ENCODE data around the gene STARD3NL.
"Not testable (repeated sequence)": the region's sequence is repeated elsewhere in the genome, so short reads cannot be mapped to it uniquely, and the experiment has no call there.

STARD3NL gene

GRCh38 chr7:38178004-38178694 is at the start of gene STARD3NL:
Gene STARD3NL, plus strand, starts transcription at chr7:38178245. Its CDS starts 29,260 bp downstream, at chr7:38207505.
- peak; percentile 100 for DNase-seq (ENCODE audit: low read depth)

- no peak for DNase-seq (ENCODE audit: low read depth)
Observed at GRCh38 chr7:38129162-38129561, 48.9 kb upstream of the STARD3NL start.

GRCh38 chr7:38129579-38129978 is 48.5 kb upstream of the STARD3NL start:
- DNase-seq (ENCODE audit: low read depth): no peak

DNA sequence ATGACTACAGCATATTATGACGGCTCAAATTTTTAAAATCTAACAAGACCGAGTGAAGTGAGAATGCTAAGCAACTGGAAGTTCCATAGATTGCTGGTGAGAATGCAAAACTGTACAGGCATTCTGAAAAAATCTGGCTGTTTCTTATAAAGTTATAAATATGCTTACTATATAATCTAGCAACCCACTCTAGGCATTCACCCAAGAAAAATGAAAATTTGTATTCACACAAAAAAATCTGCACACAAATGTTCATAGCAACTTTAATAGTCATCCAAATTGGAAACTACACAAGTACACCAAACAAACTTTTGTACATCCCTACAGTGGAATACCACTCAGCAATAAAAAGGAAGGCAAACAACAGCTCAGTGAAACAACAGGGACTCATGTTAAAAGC is 39.9 kb upstream of the STARD3NL start:
- no peak for DNase-seq (ENCODE audit: low read depth)

DNA sequence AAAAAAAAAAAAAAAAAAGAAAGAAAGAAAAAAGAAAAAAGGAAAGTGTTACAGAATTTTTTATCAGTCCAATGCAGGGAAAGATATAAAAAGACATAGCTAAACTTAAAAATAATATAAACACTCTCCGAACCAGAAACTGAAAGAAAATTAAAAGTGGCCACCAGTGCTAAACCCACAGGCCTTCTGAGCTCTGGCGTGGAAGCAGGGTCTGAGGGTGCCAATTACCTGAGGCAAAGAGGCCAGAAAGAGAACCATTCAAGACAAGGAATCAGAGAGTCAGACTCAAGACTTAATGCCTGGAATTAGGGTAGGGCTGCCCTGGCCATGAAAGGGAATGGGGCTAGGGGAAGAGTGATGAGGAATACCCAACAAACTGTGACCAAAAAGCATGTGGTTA is 36.9 kb upstream of the STARD3NL start:
- no peak for DNase-seq (ENCODE audit: low read depth)

GRCh38 chr7:38142736-38143135 is 35.3 kb upstream of the STARD3NL start:
- no peak for DNase-seq (ENCODE audit: low read depth)

DNA sequence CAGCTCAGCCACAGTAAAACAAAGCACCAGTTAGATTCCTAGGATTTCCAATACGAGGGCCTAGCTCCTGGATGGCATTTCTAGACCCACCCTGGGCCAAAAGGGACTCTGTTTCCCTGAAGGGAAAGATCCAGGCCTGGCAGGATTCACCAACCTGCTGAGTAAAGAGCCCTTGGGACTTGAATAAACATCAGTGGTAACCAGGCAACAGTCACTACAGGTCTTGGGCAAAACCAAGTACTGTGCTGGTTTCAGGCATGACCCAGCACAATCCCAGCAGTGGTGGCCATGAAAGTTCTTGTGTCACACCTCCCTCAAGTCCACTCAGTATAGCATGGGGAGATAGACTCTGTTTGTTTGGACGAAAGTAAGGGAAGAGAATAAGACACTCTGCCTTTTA is 31.0 kb upstream of the STARD3NL start:
- no peak for DNase-seq (ENCODE audit: low read depth)

DNA sequence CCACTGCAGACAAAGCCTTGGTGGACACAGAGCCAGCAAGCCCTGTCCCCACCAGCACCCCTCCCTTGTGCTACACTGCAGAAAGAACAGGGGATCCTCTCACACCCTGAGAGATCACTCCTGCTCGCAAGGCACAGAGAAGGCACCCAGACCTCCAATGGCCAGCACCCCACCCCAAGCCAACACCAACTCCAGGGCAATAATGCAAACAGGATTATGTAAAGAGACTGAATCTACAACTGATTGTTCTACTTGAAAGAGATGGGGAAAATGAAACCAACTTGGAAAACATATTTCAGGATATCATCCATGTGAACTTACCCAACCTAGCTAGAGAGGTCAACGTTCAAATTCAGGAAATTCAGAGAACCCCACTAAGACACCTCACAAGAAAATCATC is 26.5 kb upstream of the STARD3NL start:
- no peak for DNase-seq (ENCODE audit: low read depth)

DNA sequence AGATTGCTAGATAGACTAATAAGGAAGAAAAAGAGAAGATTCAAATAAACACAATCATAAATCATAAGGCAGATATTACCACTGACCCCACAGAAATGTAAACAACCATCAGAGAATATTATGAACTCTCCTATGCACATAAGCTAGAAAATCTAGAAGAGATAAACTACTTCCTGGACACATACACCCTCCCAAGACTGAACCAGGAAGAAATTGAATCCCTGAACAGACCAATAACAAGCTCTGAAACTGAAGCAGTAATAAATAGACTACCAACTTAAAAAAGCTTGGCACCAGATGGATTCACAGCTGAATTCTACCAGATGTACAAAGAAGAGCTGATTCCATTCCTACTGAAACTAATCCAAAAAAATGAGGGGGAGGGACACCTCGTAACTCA is 24.5 kb upstream of the STARD3NL start:
- DNase-seq (ENCODE audit: low read depth): no peak

DNA sequence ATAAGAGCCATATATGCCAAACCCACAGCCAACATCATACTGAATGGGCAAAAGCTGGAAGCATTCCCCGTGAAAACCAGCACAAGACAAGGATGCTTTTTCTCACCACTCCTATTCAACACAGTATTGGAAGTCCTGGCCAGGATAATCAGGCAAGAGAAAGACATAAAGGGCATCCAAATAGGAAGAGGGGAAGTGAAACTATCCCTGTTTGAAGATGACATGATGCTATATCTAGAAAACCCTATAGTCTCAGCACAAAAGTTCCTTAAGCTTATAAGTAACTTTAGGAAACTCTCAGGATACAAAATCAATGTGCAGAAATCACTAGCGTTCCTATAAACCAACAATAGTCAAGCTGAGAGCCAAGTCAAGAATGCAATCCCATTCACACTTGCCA is 23.8 kb upstream of the STARD3NL start:
- DNase-seq (ENCODE audit: low read depth): no peak

DNA sequence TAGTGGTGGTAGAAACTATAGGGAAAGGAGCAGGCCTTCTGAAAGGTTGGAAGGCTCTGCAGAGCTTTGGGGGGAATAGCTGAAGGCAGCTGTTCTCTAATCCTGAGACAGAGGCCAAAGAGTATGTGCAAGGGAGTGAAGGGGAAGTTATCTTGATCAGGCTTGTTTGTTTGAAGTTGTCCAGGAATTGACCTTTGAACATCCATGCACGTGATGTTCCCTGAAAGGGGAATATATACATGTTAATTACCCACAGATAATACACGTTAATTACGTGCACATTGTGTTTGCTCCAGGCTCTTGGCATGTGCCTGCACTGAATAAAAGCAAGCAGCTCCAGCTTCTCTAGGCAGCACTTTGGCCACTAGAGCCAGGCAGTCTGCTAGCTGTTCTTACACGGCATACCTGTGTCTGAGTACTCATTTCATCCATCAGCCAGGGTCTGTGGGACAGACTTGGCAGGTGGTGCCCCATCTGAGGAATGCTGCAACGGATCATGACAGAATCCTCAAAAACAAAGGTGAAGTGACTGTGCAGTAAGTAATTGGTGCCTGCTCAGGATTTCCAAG is 18.0 kb upstream of the STARD3NL start:
- no peak for DNase-seq (ENCODE audit: low read depth)

DNA sequence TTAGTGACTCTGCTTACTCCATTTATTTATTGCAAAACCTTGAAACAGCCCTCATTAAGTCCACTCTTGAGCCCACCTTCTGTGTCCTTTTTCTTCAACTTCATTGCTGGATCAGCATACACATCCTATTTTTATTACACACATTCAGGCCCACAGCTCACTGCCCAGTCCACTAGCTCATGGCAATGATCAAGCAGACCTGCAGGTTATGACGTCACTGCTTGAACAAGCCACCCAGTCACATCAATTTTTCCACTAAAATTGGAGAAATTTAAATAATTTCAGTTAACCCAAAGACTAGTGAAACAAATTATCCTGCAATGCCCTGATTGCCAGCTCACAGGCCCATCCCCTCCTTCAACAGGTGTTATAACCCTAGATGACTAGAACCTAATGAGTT is 16.0 kb upstream of the STARD3NL start:
- no peak for DNase-seq (ENCODE audit: low read depth)

DNA sequence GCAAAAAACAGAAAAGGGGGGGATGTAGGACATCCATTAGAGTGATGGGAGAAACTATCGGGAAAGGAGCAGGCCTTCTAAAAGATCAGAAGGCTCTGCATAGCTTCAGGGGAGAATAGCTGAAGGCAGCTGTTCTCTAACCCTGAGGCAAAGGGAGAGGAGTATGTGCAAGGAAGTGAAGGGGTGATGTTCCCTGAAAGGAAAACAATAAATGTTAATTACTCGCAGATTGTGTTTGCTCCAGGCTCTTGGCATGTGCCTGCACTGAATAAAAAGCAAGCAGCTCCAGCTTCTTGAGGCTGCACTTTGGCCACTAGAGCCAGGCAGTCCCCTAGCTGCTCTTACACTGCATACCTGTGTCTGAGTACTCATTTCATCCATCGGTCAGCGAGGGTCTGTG is 14.4 kb upstream of the STARD3NL start:
- no peak for DNase-seq (ENCODE audit: low read depth)

DNA sequence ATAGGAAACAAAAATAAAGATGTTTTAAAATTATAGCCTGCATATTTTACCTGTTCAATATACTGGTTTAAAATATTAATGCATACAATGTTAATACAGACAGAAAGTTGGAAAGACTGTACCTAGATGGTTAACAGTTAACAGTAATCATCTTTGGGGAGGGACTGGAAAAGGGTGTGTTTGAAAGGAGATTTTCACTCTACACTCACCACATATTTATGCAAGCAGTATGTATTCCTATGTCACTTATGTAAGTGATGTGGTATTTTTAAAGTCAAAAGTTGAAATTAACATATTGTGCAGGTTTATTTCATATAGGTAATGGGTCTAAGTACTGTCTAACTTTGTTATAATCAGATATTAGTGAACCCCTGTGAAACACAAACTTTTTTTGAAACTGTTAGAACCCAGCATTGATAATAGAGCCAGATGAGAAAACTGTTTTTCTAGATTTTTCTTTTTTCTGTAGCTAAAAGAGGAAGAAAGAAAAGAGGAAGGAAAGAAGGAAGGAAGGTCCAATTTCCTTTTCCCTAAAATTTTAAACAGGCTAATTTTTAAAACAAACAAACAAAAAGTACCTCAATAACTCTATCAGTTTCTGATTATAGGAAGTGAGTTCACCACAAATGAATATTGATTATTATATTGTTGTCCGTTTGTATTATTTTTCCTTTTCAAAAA is 9.0 kb upstream of the STARD3NL start:
- DNase-seq (ENCODE audit: low read depth): no peak

DNA sequence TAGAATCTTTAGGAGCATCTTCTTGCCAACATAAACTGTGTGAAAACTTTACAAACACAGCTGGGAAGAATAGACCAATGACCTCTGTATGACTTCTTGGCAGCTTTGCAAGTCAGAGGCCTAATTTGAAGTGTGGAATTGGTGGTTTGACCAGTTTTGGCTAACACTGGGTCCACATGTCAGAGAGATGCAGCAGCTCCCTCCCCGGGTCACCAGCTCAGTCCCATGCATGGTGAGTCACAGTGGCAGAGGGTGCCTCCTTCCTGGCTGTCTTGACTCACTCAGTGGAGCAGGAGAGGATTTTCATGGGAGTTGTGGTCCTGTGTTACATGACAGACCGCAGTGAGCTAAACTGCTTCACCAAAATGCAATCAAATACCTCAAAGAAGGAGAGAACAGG is 8.2 kb upstream of the STARD3NL start:
- peak; percentile 65 for DNase-seq (ENCODE audit: low read depth)

DNA sequence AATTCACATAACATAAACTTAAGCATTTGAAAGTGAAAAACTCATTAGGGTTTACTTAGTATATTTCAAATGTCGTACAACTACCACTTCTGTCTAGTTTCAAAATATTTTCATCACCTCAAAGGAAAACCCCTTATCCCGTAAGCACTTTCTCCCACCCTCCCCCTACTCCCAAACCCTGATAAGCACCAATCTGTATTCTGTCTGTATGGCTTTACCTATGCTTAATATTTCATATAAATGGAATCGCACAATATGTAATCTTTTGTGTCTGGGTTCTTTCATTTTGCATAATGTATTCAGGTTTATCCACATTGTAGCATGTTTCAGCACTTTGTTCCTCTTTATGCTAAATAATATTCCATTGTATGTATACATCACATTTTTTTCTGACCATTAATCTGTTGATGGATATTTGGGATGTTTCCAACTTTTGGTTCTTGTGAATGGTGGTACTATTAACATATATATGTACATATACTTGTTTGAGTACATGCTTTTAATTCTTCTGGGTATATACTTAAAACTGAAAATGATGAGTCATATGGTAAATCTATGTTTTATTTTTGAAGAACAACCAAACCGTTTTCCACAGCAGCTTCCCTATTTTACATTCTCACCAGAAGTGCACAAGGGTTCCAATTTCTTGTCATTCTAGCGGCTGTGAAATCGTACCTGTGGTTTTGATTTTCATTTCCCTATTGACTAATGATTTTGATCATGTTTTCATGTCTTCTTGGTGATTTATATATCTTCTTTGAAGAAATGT is 6.2 kb upstream of the STARD3NL start:
- DNase-seq (ENCODE audit: low read depth): no peak

- DNase-seq (ENCODE audit: low read depth): not testable (repeated sequence)
Observed at GRCh38 chr7:38175547-38175946, 2.5 kb upstream of the STARD3NL start.

DNA sequence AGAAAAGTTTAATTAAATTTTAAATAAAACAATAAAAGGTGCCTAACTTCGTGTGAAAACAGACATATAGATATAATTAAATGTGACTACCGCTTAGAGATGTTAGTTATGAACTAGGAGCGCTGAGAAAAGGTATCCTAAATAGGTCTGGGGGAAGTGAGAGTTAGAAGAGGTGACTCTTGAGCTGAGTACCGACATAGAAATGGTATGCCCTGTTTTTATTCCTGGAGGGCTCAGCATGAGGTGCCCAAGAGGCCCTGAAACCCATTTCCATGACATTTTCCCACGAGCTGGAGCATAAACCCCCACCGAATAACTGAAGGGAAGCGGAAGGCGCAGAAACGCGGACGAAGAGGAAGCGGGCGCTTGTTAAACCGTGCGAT is 433 bp upstream of the STARD3NL start:
- DNase-seq (ENCODE audit: low read depth): no peak

DNA sequence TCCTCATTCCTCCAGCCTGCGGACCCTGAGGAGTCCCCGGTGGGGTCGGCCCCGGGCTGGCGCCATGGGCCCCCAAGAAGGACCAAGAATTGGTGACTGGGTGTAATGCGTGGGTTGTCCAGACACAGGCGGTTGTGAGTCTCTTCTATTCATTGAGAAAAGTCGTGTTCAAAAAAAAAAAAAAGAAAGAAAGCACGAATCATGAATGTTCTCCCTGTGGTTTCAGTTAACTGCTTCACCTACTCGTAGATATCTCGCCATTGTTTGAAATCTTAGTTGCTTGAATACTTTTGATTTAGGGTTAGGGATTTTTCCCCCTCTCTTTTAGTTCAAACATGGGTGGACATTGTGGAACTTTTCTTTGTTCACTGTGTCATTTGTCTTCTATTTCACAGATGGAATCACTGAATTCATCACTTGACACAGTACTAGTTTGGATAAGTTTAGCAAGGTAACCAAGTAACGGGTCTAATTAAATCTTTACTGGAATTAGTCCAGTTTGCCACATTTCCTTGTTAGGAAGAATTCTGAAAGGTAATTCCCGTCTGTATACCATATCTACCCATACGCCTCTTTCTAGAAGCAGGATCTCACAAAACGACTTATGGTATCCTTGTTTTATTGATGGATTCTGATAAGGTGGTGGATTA is 775 bp downstream of the STARD3NL start:
- DNase-seq (ENCODE audit: low read depth): peak; percentile 56

DNA sequence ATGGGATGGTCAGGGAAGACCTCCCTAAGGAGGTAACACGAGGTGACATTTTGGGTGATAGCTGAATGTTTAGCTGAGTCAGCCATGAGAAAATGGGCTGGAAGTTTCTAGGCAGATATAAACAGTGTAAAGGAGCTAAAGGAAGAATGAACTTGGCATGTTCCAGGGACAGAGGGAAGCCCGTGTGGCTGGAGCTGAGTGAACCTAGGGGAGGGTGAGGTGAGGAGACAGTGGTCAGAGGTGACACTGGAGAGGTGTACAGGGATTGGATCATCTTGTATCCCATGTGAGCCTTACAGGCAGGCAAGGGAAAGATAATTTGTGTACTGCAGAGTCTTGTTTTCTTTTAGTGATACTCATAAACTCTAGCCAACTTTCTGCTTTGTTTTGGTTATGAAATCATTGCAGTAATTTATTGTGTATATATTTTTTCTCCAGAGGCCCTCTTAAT is 1.8 kb downstream of the STARD3NL start:
- DNase-seq (ENCODE audit: low read depth): no peak

DNA sequence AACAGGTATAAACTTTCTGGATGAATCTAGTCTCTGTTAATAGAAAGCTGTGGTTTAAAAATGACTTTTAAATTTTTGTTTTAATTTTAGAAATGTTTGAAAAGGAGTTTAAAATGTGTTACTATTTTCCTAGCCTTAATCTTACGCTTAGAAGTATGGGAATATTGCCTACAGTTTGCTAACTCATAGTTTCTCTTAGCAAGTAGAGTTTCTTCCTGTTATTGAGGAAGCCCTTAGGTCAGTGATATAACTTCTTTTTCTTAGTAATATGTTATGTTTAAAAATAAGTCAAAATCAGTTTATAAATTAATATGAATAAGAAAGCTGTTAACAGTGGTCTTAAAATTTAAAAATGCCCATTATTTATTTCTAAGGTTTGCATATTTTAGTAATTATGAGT is 3.1 kb downstream of the STARD3NL start:
- DNase-seq (ENCODE audit: low read depth): no peak

GRCh38 chr7:38182450-38182849 is 4.4 kb downstream of the STARD3NL start:
- DNase-seq (ENCODE audit: low read depth): no peak

All from iris pigment epithelial cell (primary cell).